K562 (cell line): Measurements from ENCODE around the gene CDKN1C. TPM values are rescaled to one million over a fixed set of nuclear protein-coding genes. Genes with fewer than 3 reads are reported as not detected.

Source experiments
- ADNP ChIP-seq: fragments of 200-800 bp; sonication (Bioruptor generic); IDR thresholded peaks from 2 replicates; pipeline ENCODE4 v1.6.1; 2016; ENCODE audit warnings: missing genetic modification characterization, missing compliant biosample characterization
- ATF7 ChIP-seq: fragments of 450-650 bp; IDR thresholded peaks from 2 replicates; pipeline ENCODE4 v1.7.1; 2014; ENCODE audit warnings: mild to moderate bottlenecking, moderate library complexity
- CC2D1A ChIP-seq: fragments of 450-650 bp; IDR thresholded peaks from 2 replicates; pipeline ENCODE4 v1.6.1; 2017; ENCODE audit warnings: mild to moderate bottlenecking
- CSDE1 ChIP-seq, 2 experiments: fragments of 450-650 bp; IDR thresholded peaks; 2 replicates each; pipeline ENCODE4 v1.6.1; 2016; ENCODE audit warnings: mild to moderate bottlenecking in 1 of 2
- NCOR1 ChIP-seq: fragments of 450-650 bp; IDR thresholded peaks from 2 replicates; pipeline ENCODE4 v1.6.1; 2016; ENCODE audit warnings: mild to moderate bottlenecking, moderate library complexity
- PHF21A ChIP-seq: fragments of 450-650 bp; IDR thresholded peaks from 2 replicates; pipeline ENCODE4 v1.6.1; 2017; ENCODE audit warnings: low read depth, borderline replicate concordance
- YBX1 ChIP-seq: fragments of 450-650 bp; IDR thresholded peaks from 2 replicates; pipeline ENCODE4 v1.7.1; 2016; ENCODE audit warnings: mild to moderate bottlenecking
- polyA plus RNA-seq, 8 experiments: library from polyadenylated mRNA; depleted of rRNA in 4 of 8; stranded (reverse) in 5 of 8; unstranded in 3 of 8; fragments of >200 nt; fragmentation: Nextera tagmentation in 2 of 8; fragmentation: Illumina TruSeq in 1 of 8; extraction: Ambion mirVana in 2 of 8; extraction: Trizol in 1 of 8; gene quantifications; 2 replicates each; pipeline versions ENCODE4 v1.2.1 to v1.2.3, GENCODE V29; 2011 to 2014; ENCODE audit warnings: inconsistent platforms in 1 of 8, missing spikeins in 1 of 8
- total RNA-seq, 7 experiments: library from RNA; depleted of rRNA in 6 of 7; stranded (reverse); fragments of >200 nt in 6 of 7; fragmentation: Illumina TruSeq in 2 of 7; extraction: Trizol in 2 of 7; gene quantifications; 2 replicates each; pipeline versions ENCODE4 v1.2.1 to v1.2.3, GENCODE V29; 2011 to 2021; ENCODE audit warnings: low replicate concordance in 1 of 7
- TF ChIP-seq, protein P1 (sequence below), 2 experiments: fragments of 450-650 bp; IDR thresholded peaks; 2 replicates each; pipeline ENCODE4 v1.6.1; 2016; ENCODE audit warnings: mild to moderate bottlenecking in 2 of 2, borderline replicate concordance in 1 of 2, low read depth in 1 of 2, moderate library complexity in 1 of 2
- TF ChIP-seq, protein P2 (sequence below): fragments of 250-450 bp; sonication (Bioruptor Pico); IDR thresholded peaks from 2 replicates; pipeline ENCODE4 v1.4.0; 2020; ENCODE audit warnings: mild to moderate bottlenecking, moderate library complexity
- TF ChIP-seq, protein P3 (sequence below): fragments of 250-450 bp; sonication (Bioruptor Pico); IDR thresholded peaks from 2 replicates; pipeline ENCODE4 v1.4.0; 2020; ENCODE audit warnings: mild to moderate bottlenecking, moderate library complexity, borderline replicate concordance
- TF ChIP-seq, protein P4 (sequence below): fragments of 450-650 bp; conservative IDR thresholded peaks from 2 replicates; pipeline ENCODE4 v1.6.1; 2016; ENCODE audit warnings: missing genetic modification characterization, low read depth, mild to moderate bottlenecking, missing compliant biosample characterization, moderate library complexity

The CDKN1C gene
- total and polyA plus RNA-seq, 9 of the 15 experiments (the other 6 are each of a cell fraction or from before 2014, with no cell fraction given): 2.8 to 21.1 (median 9.3) TPM

DNA sequence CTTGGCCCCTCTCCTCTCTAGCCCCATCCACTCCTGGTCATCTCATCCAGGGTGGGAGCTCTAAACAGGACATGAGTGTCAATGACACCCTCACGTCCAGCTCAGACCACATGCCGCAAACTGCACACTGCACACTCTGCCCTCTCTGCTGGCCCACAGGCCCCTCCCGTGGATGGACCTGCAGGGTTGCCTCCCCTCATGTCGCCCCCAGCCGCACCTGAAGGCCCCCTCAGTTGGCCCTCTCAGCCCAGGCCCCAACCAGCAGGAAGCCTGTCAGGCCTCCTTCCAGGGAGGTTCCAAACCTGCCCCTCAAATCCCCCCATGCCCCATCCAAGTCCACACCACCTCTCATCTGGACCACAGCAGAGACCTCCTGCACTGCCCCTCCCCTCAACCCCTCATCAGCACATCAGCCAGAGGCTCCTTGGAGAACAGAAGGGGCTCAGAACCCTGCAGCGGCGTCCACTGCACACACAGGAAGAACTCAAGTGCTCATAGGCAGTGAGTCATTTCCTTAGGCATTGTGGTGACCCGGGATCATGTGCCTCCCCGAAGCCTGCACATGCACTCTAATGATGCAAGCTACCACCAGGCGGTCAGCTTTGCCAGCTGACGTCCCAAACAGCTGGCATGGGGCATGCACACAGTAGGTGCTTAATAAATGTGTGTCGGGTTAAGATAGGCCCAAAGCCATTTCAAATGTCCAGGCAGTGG is 12.9 kb upstream of the CDKN1C start (continued):
- TF ChIP-seq, protein P1, sequence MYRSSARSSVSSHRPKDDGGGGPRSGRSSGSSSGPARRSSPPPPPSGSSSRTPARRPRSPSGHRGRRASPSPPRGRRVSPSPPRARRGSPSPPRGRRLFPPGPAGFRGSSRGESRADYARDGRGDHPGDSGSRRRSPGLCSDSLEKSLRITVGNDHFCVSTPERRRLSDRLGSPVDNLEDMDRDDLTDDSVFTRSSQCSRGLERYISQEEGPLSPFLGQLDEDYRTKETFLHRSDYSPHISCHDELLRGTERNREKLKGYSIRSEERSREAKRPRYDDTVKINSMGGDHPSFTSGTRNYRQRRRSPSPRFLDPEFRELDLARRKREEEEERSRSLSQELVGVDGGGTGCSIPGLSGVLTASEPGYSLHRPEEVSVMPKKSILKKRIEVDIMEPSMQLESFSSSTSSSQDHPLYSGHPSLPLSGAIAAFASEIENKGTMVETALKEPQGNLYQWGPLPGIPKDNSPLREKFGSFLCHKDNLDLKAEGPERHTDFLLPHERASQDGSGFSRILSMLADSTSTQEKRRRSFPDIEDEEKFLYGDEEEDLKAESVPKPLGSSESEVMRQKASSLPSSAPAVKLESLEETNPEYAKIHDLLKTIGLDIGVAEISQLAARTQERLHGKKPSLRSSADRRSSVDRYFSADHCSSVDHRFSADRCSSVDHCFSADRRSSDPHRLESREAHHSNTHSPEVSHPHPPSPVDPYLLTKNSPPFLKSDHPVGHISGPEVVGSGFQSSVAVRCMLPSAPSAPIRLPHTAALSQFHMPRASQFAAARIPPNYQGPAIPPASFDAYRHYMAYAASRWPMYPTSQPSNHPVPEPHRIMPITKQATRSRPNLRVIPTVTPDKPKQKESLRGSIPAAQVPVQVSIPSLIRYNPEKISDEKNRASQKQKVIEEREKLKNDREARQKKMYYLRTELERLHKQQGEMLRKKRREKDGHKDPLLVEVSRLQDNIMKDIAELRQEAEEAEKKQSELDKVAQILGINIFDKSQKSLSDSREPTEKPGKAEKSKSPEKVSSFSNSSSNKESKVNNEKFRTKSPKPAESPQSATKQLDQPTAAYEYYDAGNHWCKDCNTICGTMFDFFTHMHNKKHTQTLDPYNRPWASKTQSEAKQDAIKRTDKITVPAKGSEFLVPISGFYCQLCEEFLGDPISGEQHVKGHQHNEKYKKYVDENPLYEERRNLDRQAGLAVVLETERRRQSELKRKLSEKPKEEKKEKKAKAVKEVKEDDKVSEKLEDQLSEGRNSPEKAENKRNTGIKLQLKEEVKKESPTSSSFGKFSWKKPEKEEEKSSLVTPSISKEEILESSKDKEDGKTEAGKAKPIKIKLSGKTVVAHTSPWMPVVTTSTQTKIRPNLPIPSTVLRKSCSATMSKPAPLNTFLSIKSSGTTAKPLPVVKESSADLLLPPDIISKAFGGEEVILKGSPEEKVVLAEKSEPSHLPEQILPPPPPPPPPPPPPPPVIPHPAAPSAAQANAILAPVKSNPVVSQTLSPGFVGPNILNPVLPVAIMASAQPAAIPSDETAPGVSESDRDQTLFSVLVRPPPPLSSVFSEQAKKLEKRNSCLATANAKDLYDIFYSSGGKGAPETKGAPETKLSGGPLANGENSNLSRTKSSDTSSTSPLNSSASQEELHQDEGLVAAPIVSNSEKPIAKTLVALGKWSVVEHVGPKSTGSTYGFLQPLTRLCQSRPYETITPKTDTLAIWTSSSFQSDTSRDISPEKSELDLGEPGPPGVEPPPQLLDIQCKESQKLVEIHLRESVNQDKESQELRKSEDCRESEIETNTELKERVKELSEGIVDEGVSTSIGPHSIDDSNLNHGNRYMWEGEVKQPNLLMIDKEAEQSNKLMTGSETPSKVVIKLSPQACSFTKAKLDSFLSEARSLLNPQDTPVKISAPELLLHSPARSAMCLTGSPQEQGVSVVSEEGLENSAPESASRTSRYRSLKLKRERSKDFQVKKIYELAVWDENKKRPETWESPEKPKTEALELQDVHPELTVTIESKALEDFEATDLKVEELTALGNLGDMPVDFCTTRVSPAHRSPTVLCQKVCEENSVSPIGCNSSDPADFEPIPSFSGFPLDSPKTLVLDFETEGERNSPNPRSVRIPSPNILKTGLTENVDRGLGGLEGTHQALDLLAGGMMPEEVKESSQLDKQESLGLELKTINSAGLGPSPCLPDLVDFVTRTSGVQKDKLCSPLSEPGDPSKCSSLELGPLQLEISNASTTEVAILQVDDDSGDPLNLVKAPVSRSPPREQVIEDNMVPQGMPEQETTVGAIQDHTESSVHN (IDR thresholded peaks at IDR 0.05; ENCODE audit: borderline replicate concordance in 1 of 2, low read depth in 1 of 2): peak in 1 of 2 experiments; percentile 90; a peak in 2 of 4 replicates
- TF ChIP-seq YBX1 (no peak), ADNP (tag) (no peak), CSDE1 (IDR thresholded peaks at IDR 0.05) (no peak), NCOR1 (no peak), CC2D1A (no peak), PHF21A (no peak), ATF7 (peak; percentile 44; the same call in 1 of the 2 replicates)
- TF ChIP-seq, protein P2, sequence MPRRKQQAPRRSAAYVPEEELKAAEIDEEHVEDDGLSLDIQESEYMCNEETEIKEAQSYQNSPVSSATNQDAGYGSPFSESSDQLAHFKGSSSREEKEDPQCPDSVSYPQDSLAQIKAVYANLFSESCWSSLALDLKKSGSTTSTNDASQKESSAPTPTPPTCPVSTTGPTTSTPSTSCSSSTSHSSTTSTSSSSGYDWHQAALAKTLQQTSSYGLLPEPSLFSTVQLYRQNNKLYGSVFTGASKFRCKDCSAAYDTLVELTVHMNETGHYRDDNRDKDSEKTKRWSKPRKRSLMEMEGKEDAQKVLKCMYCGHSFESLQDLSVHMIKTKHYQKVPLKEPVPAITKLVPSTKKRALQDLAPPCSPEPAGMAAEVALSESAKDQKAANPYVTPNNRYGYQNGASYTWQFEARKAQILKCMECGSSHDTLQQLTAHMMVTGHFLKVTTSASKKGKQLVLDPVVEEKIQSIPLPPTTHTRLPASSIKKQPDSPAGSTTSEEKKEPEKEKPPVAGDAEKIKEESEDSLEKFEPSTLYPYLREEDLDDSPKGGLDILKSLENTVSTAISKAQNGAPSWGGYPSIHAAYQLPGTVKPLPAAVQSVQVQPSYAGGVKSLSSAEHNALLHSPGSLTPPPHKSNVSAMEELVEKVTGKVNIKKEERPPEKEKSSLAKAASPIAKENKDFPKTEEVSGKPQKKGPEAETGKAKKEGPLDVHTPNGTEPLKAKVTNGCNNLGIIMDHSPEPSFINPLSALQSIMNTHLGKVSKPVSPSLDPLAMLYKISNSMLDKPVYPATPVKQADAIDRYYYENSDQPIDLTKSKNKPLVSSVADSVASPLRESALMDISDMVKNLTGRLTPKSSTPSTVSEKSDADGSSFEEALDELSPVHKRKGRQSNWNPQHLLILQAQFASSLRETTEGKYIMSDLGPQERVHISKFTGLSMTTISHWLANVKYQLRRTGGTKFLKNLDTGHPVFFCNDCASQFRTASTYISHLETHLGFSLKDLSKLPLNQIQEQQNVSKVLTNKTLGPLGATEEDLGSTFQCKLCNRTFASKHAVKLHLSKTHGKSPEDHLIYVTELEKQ: no peak
- TF ChIP-seq, protein P3, sequence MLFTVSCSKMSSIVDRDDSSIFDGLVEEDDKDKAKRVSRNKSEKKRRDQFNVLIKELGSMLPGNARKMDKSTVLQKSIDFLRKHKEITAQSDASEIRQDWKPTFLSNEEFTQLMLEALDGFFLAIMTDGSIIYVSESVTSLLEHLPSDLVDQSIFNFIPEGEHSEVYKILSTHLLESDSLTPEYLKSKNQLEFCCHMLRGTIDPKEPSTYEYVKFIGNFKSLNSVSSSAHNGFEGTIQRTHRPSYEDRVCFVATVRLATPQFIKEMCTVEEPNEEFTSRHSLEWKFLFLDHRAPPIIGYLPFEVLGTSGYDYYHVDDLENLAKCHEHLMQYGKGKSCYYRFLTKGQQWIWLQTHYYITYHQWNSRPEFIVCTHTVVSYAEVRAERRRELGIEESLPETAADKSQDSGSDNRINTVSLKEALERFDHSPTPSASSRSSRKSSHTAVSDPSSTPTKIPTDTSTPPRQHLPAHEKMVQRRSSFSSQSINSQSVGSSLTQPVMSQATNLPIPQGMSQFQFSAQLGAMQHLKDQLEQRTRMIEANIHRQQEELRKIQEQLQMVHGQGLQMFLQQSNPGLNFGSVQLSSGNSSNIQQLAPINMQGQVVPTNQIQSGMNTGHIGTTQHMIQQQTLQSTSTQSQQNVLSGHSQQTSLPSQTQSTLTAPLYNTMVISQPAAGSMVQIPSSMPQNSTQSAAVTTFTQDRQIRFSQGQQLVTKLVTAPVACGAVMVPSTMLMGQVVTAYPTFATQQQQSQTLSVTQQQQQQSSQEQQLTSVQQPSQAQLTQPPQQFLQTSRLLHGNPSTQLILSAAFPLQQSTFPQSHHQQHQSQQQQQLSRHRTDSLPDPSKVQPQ: no peak
- TF ChIP-seq, protein P4, sequence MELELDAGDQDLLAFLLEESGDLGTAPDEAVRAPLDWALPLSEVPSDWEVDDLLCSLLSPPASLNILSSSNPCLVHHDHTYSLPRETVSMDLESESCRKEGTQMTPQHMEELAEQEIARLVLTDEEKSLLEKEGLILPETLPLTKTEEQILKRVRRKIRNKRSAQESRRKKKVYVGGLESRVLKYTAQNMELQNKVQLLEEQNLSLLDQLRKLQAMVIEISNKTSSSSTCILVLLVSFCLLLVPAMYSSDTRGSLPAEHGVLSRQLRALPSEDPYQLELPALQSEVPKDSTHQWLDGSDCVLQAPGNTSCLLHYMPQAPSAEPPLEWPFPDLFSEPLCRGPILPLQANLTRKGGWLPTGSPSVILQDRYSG: no peak
